ENCODE results near the gene ASB8. TPM values are rescaled to one million over a fixed set of nuclear protein-coding genes. Genes with fewer than 3 reads are reported as not detected.
"Not testable (repeated sequence)": the region's sequence is repeated elsewhere in the genome, so short reads cannot be mapped to it uniquely, and the experiment has no call there.

Gene ASB8
- total RNA-seq, 2 donors from 2014 or later: 22.6 to 35.7 TPM

GRCh38 chr12:48142818-48143674, 14.3 kb downstream of the ASB8 start:
- H3K4me3 Mint-ChIP-seq: no peak overlapping the region
- H3K9me3 Mint-ChIP-seq: no peaks in the 10 kb centered on the region
- peak overlapping the region; percentile 58 for H3K27ac Mint-ChIP-seq
- H3K36me3 Mint-ChIP-seq (ENCODE audit: low read depth): peaks cover 80% of the 10 kb centered on the region
- no peaks in the 10 kb centered on the region for H3K27me3 Mint-ChIP-seq
- no peak for ATAC-seq (replicated peaks)
- no peaks in the 10 kb centered on the region for H3K4me1 Mint-ChIP-seq

GRCh38 chr12:48135027-48135426, 22.3 kb downstream of the ASB8 start:
- Mint-ChIP-seq H3K4me1 (no peaks in the 10 kb centered on the region), H3K36me3 (ENCODE audit: low read depth) (peaks cover 94% of the 10 kb centered on the region)
- no peak for ATAC-seq (replicated peaks)

GRCh38 chr12:48132826-48133225, 24.5 kb downstream of the ASB8 start:
- Mint-ChIP-seq H3K4me3 (no peak overlapping the region), H3K9me3 (no peaks in the 10 kb centered on the region), H3K4me1 (no peaks in the 10 kb centered on the region), H3K36me3 (ENCODE audit: low read depth) (peaks cover 100% of the 10 kb centered on the region), H3K27me3 (no peaks in the 10 kb centered on the region), H3K27ac (no peak overlapping the region)
- ATAC-seq (replicated peaks): no peak

More at GRCh38 chr12:48135027-48135426, 22.3 kb downstream of the ASB8 start:
- H3K27ac Mint-ChIP-seq: no peak overlapping the region
- no peak overlapping the region for H3K4me3 Mint-ChIP-seq
- no peaks in the 10 kb centered on the region for H3K27me3 Mint-ChIP-seq
- H3K9me3 Mint-ChIP-seq: no peaks in the 10 kb centered on the region

- peaks cover 99% of the 10 kb centered on the region for H3K36me3 Mint-ChIP-seq (ENCODE audit: low read depth)
- H3K9me3 Mint-ChIP-seq: no peaks in the 10 kb centered on the region
- no peak for ATAC-seq (replicated peaks)
- no peak overlapping the region for H3K4me3 Mint-ChIP-seq
- peaks cover 6% of the 10 kb centered on the region for H3K4me1 Mint-ChIP-seq
- H3K27ac Mint-ChIP-seq: no peak overlapping the region
- H3K27me3 Mint-ChIP-seq: no peaks in the 10 kb centered on the region
These were observed 25.8 kb downstream of the ASB8 start for GRCh38 chr12:48131517-48131916.

GRCh38 chr12:48129376-48129775, 27.9 kb downstream of the ASB8 start:
- ATAC-seq (replicated peaks): no peak
- H3K4me1 Mint-ChIP-seq: peaks cover 10% of the 10 kb centered on the region
- no peak overlapping the region for H3K27ac Mint-ChIP-seq
- no peaks in the 10 kb centered on the region for H3K27me3 Mint-ChIP-seq
- H3K4me3 Mint-ChIP-seq: no peak overlapping the region
- H3K9me3 Mint-ChIP-seq: no peaks in the 10 kb centered on the region
- peaks cover 97% of the 10 kb centered on the region for H3K36me3 Mint-ChIP-seq (ENCODE audit: low read depth)

GRCh38 chr12:48128800-48129199, 28.5 kb downstream of the ASB8 start:
- Mint-ChIP-seq H3K27me3 (no peaks in the 10 kb centered on the region), H3K4me1 (peaks cover 10% of the 10 kb centered on the region), H3K9me3 (no peaks in the 10 kb centered on the region), H3K27ac (no peak overlapping the region), H3K4me3 (no peak overlapping the region), H3K36me3 (ENCODE audit: low read depth) (peaks cover 96% of the 10 kb centered on the region)
- ATAC-seq (replicated peaks): no peak

- Mint-ChIP-seq H3K9me3 (no peaks in the 10 kb centered on the region), H3K27me3 (no peaks in the 10 kb centered on the region), H3K36me3 (ENCODE audit: low read depth) (peaks cover 96% of the 10 kb centered on the region), H3K27ac (peak overlapping the region; percentile 43), H3K4me1 (peaks cover 10% of the 10 kb centered on the region), H3K4me3 (no peak overlapping the region)
- no peak for ATAC-seq (replicated peaks)
These were observed 30.2 kb downstream of the ASB8 start for GRCh38 chr12:48126953-48127630.

GRCh38 chr12:48125985-48126384, 31.3 kb downstream of the ASB8 start:
- ATAC-seq (replicated peaks): no peak
- Mint-ChIP-seq H3K4me3 (no peak overlapping the region), H3K36me3 (ENCODE audit: low read depth) (peaks cover 88% of the 10 kb centered on the region), H3K9me3 (no peaks in the 10 kb centered on the region), H3K4me1 (peaks cover 15% of the 10 kb centered on the region), H3K27ac (no peak overlapping the region), H3K27me3 (no peaks in the 10 kb centered on the region)

GRCh38 chr12:48125542-48125941, 31.8 kb downstream of the ASB8 start:
- not testable (repeated sequence) for H3K4me3 Mint-ChIP-seq; ATAC-seq (replicated peaks); H3K27ac Mint-ChIP-seq; H3K9me3 Mint-ChIP-seq; H3K27me3 Mint-ChIP-seq
- H3K4me1 Mint-ChIP-seq: peaks cover 17% of the 10 kb centered on the region
- peaks cover 84% of the 10 kb centered on the region for H3K36me3 Mint-ChIP-seq (ENCODE audit: low read depth)

- ATAC-seq (replicated peaks): no peak
- Mint-ChIP-seq H3K36me3 (ENCODE audit: low read depth) (peaks cover 60% of the 10 kb centered on the region), H3K27ac (no peak overlapping the region), H3K4me3 (no peak overlapping the region), H3K27me3 (no peaks in the 10 kb centered on the region), H3K9me3 (no peaks in the 10 kb centered on the region), H3K4me1 (peaks cover 17% of the 10 kb centered on the region)
These were observed 34.1 kb downstream of the ASB8 start for GRCh38 chr12:48123169-48123568.

- H3K36me3 Mint-ChIP-seq (ENCODE audit: low read depth): peaks cover 52% of the 10 kb centered on the region
- H3K9me3 Mint-ChIP-seq: no peaks in the 10 kb centered on the region
- no peaks in the 10 kb centered on the region for H3K27me3 Mint-ChIP-seq
- no peak for ATAC-seq (replicated peaks)
- H3K4me3 Mint-ChIP-seq: no peak overlapping the region
- peaks cover 14% of the 10 kb centered on the region for H3K4me1 Mint-ChIP-seq
- H3K27ac Mint-ChIP-seq: no peak overlapping the region
These were observed 35.1 kb downstream of the ASB8 start for GRCh38 chr12:48122065-48122834.

- Mint-ChIP-seq H3K36me3 (ENCODE audit: low read depth) (peaks cover 45% of the 10 kb centered on the region), H3K4me3 (peak overlapping the region; percentile 89), H3K27me3 (no peaks in the 10 kb centered on the region), H3K9me3 (no peaks in the 10 kb centered on the region), H3K27ac (no peak overlapping the region), H3K4me1 (peaks cover 11% of the 10 kb centered on the region)
- ATAC-seq (replicated peaks): no peak
These were observed 35.8 kb downstream of the ASB8 start for GRCh38 chr12:48121522-48121921.

GRCh38 chr12:48119834-48120195, 37.5 kb downstream of the ASB8 start:
- peak overlapping the region; percentile 89 for H3K4me3 Mint-ChIP-seq
- peak overlapping the region; percentile 64 for H3K27ac Mint-ChIP-seq
- no peaks in the 10 kb centered on the region for H3K27me3 Mint-ChIP-seq
- peaks cover 7% of the 10 kb centered on the region for H3K4me1 Mint-ChIP-seq
- no peaks in the 10 kb centered on the region for H3K9me3 Mint-ChIP-seq
- peaks cover 30% of the 10 kb centered on the region for H3K36me3 Mint-ChIP-seq (ENCODE audit: low read depth)
- no peak for ATAC-seq (replicated peaks)

GRCh38 chr12:48119078-48119833, 38.1 kb downstream of the ASB8 start, which contains the start of gene PFKM:
TSS of gene PFKM (plus strand) at chr12:48119364. CDS start at chr12:48122775, 3,411 bp downstream.
- Mint-ChIP-seq H3K4me1 (peaks cover 7% of the 10 kb centered on the region), H3K4me3 (peak within 1 kb of the TSS; percentile 89), H3K9me3 (no peaks in the 10 kb centered on the region), H3K27ac (peak within 1 kb of the TSS; percentile 64), H3K36me3 (ENCODE audit: low read depth) (peaks cover 24% of the 10 kb centered on the region), H3K27me3 (no peaks in the 10 kb centered on the region)
- ATAC-seq (replicated peaks): peak; percentile 100

Measured in activated T-helper 17 cell treated with anti-CD3 and anti-CD28 coated beads, Interleukin-2, amount 50 U/mL, for 72 hours (primary cell).